Right lobe of liver (tissue), 4 donors: ENCODE results near the gene CACNA1C.

Experiments
- CTCF ChIP-seq, 4 donors: fragments of 200-600 bp in 3 of 4; fragments of 450-650 bp in 1 of 4; IDR thresholded peaks; one replicate each; pipeline versions ENCODE4 v1.5.1 to v1.8.0; 2016 to 2022; ENCODE audit warnings: antibody characterized with exemption in 4 of 4, mild to moderate bottlenecking in 2 of 4
- POLR2A ChIP-seq: fragments of 450-650 bp; IDR thresholded peaks from one replicate; pipeline ENCODE4 v1.6.1; 2017; ENCODE audit warnings: antibody characterized with exemption, mild to moderate bottlenecking
- donor health status: DM: no; HTN: no; CAD: no.
- donor health status: DM: no; HTN: no; CAD: no.
- donor health status: DM: no; HTN: yes; CAD: no.

GRCh38 chr12:2165927-2166326 lies 113.1 kb downstream of the CACNA1C start:
- TF ChIP-seq CTCF (IDR thresholded peaks at IDR 0.05) (no peak), POLR2A (no peak)
